Tibial nerve (tissue), 3 donors: ENCODE results near the gene MCF2L2.

Experiments used
- POLR2A ChIP-seq, 2 donors: fragments of 450-650 bp; IDR thresholded peaks; one replicate each; pipeline ENCODE4 v1.6.1; 2017; ENCODE audit warnings: antibody characterized with exemption in 2 of 2, mild to moderate bottlenecking in 2 of 2, moderate library complexity in 2 of 2
- TF ChIP-seq, protein P1 (sequence below), 5 experiments: fragments of 200-600 bp in 3 of 5; fragments of 450-650 bp in 2 of 5; sonication (generic) in 3 of 5; IDR thresholded peaks; one replicate each; pipeline ENCODE4 v1.5.1; 2016 to 2019; ENCODE audit warnings: antibody characterized with exemption in 5 of 5, mild to moderate bottlenecking in 3 of 5, moderate library complexity in 2 of 5

- TF ChIP-seq, protein P1, sequence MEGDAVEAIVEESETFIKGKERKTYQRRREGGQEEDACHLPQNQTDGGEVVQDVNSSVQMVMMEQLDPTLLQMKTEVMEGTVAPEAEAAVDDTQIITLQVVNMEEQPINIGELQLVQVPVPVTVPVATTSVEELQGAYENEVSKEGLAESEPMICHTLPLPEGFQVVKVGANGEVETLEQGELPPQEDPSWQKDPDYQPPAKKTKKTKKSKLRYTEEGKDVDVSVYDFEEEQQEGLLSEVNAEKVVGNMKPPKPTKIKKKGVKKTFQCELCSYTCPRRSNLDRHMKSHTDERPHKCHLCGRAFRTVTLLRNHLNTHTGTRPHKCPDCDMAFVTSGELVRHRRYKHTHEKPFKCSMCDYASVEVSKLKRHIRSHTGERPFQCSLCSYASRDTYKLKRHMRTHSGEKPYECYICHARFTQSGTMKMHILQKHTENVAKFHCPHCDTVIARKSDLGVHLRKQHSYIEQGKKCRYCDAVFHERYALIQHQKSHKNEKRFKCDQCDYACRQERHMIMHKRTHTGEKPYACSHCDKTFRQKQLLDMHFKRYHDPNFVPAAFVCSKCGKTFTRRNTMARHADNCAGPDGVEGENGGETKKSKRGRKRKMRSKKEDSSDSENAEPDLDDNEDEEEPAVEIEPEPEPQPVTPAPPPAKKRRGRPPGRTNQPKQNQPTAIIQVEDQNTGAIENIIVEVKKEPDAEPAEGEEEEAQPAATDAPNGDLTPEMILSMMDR (IDR thresholded peaks at IDR 0.05): no peak
- TF ChIP-seq POLR2A (IDR thresholded peaks at IDR 0.05): no peak
Observed at GRCh38 chr3:183252118-183252782, 176.2 kb downstream of the MCF2L2 start.
